NCI-H2107 treated with DMSO at 0.1 percent for 48 hours (cell line): Measurements from ENCODE around the gene TAOK3.

ENCODE experiments used
- DNase-seq: peaks from one replicate; lab custom pipeline; 2025; ENCODE audit not compliant: unreplicated experiment; lab: John Stamatoyannopoulos, UW

The TAOK3 gene

GRCh38 chr12:118102070-118102469 lies 270.6 kb downstream of the TAOK3 start:
- no peak for DNase-seq

GRCh38 chr12:118101051-118101450 lies 271.7 kb downstream of the TAOK3 start:
- DNase-seq = no peak
